ENCODE measurements around the gene NUDT8. TPM values are rescaled to one million over a fixed set of nuclear protein-coding genes. Genes with fewer than 3 reads are reported as not detected.

NUDT8 gene
- total RNA-seq = 13.6 and 14.1 TPM in 2 replicates

GRCh38 chr11:67629386-67630227 is at the start of gene NUDT8:
Gene NUDT8 (minus strand): TSS chr11:67629937. CDS start chr11:67629911, 26 bp downstream.

GRCh38 chr11:67674442-67674871 is 44.7 kb upstream of the NUDT8 start, which contains the start of gene ALDH3B2:
Gene ALDH3B2 (minus strand): TSS chr11:67674623. CDS start chr11:67666935, 7,688 bp downstream.

GRCh38 chr11:67639438-67639859 is 9.7 kb upstream of the NUDT8 start, which contains the start of gene TBX10:
Gene TBX10 (minus strand): TSS chr11:67639763. CDS start chr11:67639472, 291 bp downstream.

GRCh38 chr11:67606492-67607295 is 23.0 kb downstream of the NUDT8 start, which contains the start of gene NDUFV1:
Gene NDUFV1 (plus strand): TSS chr11:67606936. CDS start chr11:67607005, 69 bp downstream.

GRCh38 chr11:67583247-67584204 is 46.2 kb downstream of the NUDT8 start, which contains the start of gene GSTP1:
Gene GSTP1 (plus strand): TSS chr11:67583812. CDS start chr11:67583844, 32 bp downstream.

Other genes with a start within 250 kb of the NUDT8 start
- gene RAD9A, start 238.0 kb downstream of the NUDT8 start, total RNA-seq = 3.0 and 6.1 TPM in 2 replicates
- 306 and 335 TPM in 2 replicates for gene PPP1CA, start 228.1 kb downstream of the NUDT8 start, total RNA-seq
- not detected in 2 replicates for gene TBC1D10C, start 225.9 kb downstream of the NUDT8 start, total RNA-seq
- gene CARNS1, start 214.3 kb downstream of the NUDT8 start, total RNA-seq = 0.86 TPM in 1 of 2 replicates, not detected in the other
- 64.0 and 77.3 TPM in 2 replicates for gene RPS6KB2, start 201.4 kb downstream of the NUDT8 start, total RNA-seq
- gene PTPRCAP, start 192.3 kb downstream of the NUDT8 start, total RNA-seq = 0.89 TPM in 1 of 2 replicates, not detected in the other
- 109 and 128 TPM in 2 replicates for gene CORO1B, start 186.5 kb downstream of the NUDT8 start, total RNA-seq
- not detected in 2 replicates for gene GPR152, start 177.2 kb downstream of the NUDT8 start, total RNA-seq
- gene CABP4, start 174.6 kb downstream of the NUDT8 start, total RNA-seq = not detected in 2 replicates
- 27.4 and 56.9 TPM in 2 replicates for gene TMEM134, start 160.7 kb downstream of the NUDT8 start, total RNA-seq
- 63.6 and 75.2 TPM in 2 replicates for gene AIP, start 146.9 kb downstream of the NUDT8 start, total RNA-seq
- 29.2 and 30.3 TPM in 2 replicates for gene PITPNM1, start 124.6 kb downstream of the NUDT8 start, total RNA-seq
- gene CDK2AP2, start 121.8 kb downstream of the NUDT8 start, total RNA-seq = 41.2 and 48.4 TPM in 2 replicates
- gene CABP2, start 106.5 kb downstream of the NUDT8 start, total RNA-seq = not detected in 2 replicates
- 1,006 and 1,636 TPM in 2 replicates for gene GSTP1, start 46.1 kb downstream of the NUDT8 start, total RNA-seq
- gene NDUFV1, start 23.0 kb downstream of the NUDT8 start, total RNA-seq = 248 and 322 TPM in 2 replicates
- not detected in 2 replicates for gene TBX10, start 9.8 kb upstream of the NUDT8 start, total RNA-seq
- gene ACY3, start 20.8 kb upstream of the NUDT8 start, total RNA-seq = 0.35 TPM in 1 of 2 replicates, not detected in the other
- not detected in 2 replicates for gene ALDH3B2, start 44.7 kb upstream of the NUDT8 start, total RNA-seq

Data from myometrial cell (primary cell).